ENCODE measurements around the gene ZNF275. TPM values are rescaled to one million over a fixed set of nuclear protein-coding genes. Genes with fewer than 3 reads are reported as not detected.
"Not testable (repeated sequence)": the region's sequence is repeated elsewhere in the genome, so short reads cannot be mapped to it uniquely, and the experiment has no call there.

ZNF275 gene
- total and polyA plus RNA-seq, 10 of the 15 experiments (the other 5 are each of a cell fraction or from before 2014, with no cell fraction given), result 1.3 to 17.4 (median 6.2) TPM

GRCh38 chrX:153319295-153320046 is 14.5 kb upstream of the ZNF275 start:
- Histone ChIP-seq H3K4me2 (ENCODE audit: control insufficient read depth, insufficient read depth) (no peak overlapping the region), H2AFZ (ENCODE audit: control insufficient read depth, low read depth, low read length) (no peak overlapping the region), H4K20me1 (ENCODE audit: control insufficient read depth, insufficient read depth) (no peaks in the 10 kb centered on the region), H3K9me3 (replicated peaks; ENCODE audit: control insufficient read depth, insufficient read depth, low read length) (no peaks in the 10 kb centered on the region), H3K4me3 (no peak overlapping the region), H3K27me3 (replicated peaks in 1 of 2; ENCODE audit: control insufficient read depth in 2 of 2, insufficient read depth in 2 of 2, low read length in 1 of 2) (no peaks in the 10 kb centered on the region), H3K4me1 (ENCODE audit: control insufficient read depth, insufficient read depth, low read length) (no peaks in the 10 kb centered on the region), H3K27ac (ENCODE audit: control insufficient read depth, insufficient read depth) (no peak overlapping the region), H3K36me3 (ENCODE audit: control insufficient read depth in 2 of 2, insufficient read depth in 2 of 2, low read length in 1 of 2) (no peaks in the 10 kb centered on the region), H3K79me2 (ENCODE audit: control insufficient read depth, insufficient read depth, low read length) (no peaks in the 10 kb centered on the region), H3K9ac (ENCODE audit: control insufficient read depth, insufficient read depth, low read length) (no peak overlapping the region)
- ATAC-seq (no peak), FAIRE-seq (no peak), DNase-seq (ENCODE audit: low read depth, low spot score) (no peak)
- no peak for TF ChIP-seq KDM1A (IDR thresholded peaks at IDR 0.05; ENCODE audit: borderline replicate concordance)
- TF ChIP-seq MTA2 (IDR thresholded peaks at IDR 0.05; ENCODE audit: low read depth), result no peak
- no peak for TF ChIP-seq DPF2 (IDR thresholded peaks at IDR 0.05)
- no peak for TF ChIP-seq RAD51 (IDR thresholded peaks at IDR 0.05)
- no peak for TF ChIP-seq ZNF592 (IDR thresholded peaks at IDR 0.05)
- TF ChIP-seq EED (IDR thresholded peaks at IDR 0.05; ENCODE audit: low read depth), result no peak
- TF ChIP-seq ELK1 (IDR thresholded peaks at IDR 0.05; ENCODE audit: low read depth, low read length), result no peak
- TF ChIP-seq HDAC2 (IDR thresholded peaks at IDR 0.05), result no peak
- TF ChIP-seq E2F4 (IDR thresholded peaks at IDR 0.05; ENCODE audit: low read depth, low read length), result no peak
- no peak for TF ChIP-seq PBX3 (IDR thresholded peaks at IDR 0.05; ENCODE audit: insufficient replicate concordance, low read depth, low read length)
- SMC1A ChIA-PET (ENCODE audit: uncharacterized antibody, unreplicated experiment), result no interaction called here
- 65% methylated on average over 31 of the region's 33 CpGs for WGBS (ENCODE audit: insufficient coverage, insufficient replicate concordance, low lambda C conversion rate, missing lambda C conversion rate)
- CTCF ChIA-PET, result no interaction called here
- RAD21 ChIA-PET (ENCODE audit: unreplicated experiment), result no interaction called here
- intact Hi-C loops (cut with micrococcal nuclease; ENCODE audit: unreplicated experiment) (loop anchor here (5.0 kb wide), 1 partner anchor 257 kb away; no protein-coding TSS in a partner anchor), in situ Hi-C loops (cut with MboI) (loop anchor here (25.0 kb wide), 1 partner anchor 157 kb away; no protein-coding TSS in a partner anchor)
- POLR2A ChIA-PET, result no interaction called here
- no TSS peak for BruUV-seq (replicated peaks)

- H3K27ac ChIP-seq (ENCODE audit: control insufficient read depth, insufficient read depth); H2AFZ ChIP-seq (ENCODE audit: control insufficient read depth, low read depth, low read length); intact Hi-C loops (cut with micrococcal nuclease; ENCODE audit: unreplicated experiment); H4K20me1 ChIP-seq (ENCODE audit: control insufficient read depth, insufficient read depth); H3K4me3 ChIP-seq; RAD21 ChIA-PET (ENCODE audit: unreplicated experiment); POLR2A ChIA-PET; H3K27me3 ChIP-seq (replicated peaks in 1 of 2; ENCODE audit: control insufficient read depth in 2 of 2, insufficient read depth in 2 of 2, low read length in 1 of 2); ATAC-seq; H3K9ac ChIP-seq (ENCODE audit: control insufficient read depth, insufficient read depth, low read length); H3K36me3 ChIP-seq (ENCODE audit: control insufficient read depth in 2 of 2, insufficient read depth in 2 of 2, low read length in 1 of 2); H3K4me2 ChIP-seq (ENCODE audit: control insufficient read depth, insufficient read depth); H3K4me1 ChIP-seq (ENCODE audit: control insufficient read depth, insufficient read depth, low read length); H3K79me2 ChIP-seq (ENCODE audit: control insufficient read depth, insufficient read depth, low read length); SMC1A ChIA-PET (ENCODE audit: uncharacterized antibody, unreplicated experiment); CTCF ChIA-PET; H3K9me3 ChIP-seq (replicated peaks; ENCODE audit: control insufficient read depth, insufficient read depth, low read length); BruUV-seq (replicated peaks); DNase-seq (ENCODE audit: low read depth, low spot score); FAIRE-seq: not testable (repeated sequence)
- no CpG with 5 or more reads among the region's 1 CpG for WGBS (ENCODE audit: insufficient coverage, insufficient replicate concordance, low lambda C conversion rate, missing lambda C conversion rate)
- in situ Hi-C loops (cut with MboI), result loop anchor here (25.0 kb wide), 1 partner anchor 158 kb away; no protein-coding TSS in a partner anchor
Measured at GRCh38 chrX:153320047-153320443, 13.9 kb upstream of the ZNF275 start.
